Measurements from ENCODE around the gene PDE5A.

- TF ChIP-seq TEAD4 (IDR thresholded peaks at IDR 0.05; ENCODE audit: borderline replicate concordance, insufficient read depth) (no peak), EP300 (IDR thresholded peaks at IDR 0.05; ENCODE audit: borderline replicate concordance in 1 of 2, low read depth in 1 of 2, low read length in 1 of 2) (no peak), FOXM1 (IDR thresholded peaks at IDR 0.05; ENCODE audit: low read depth) (no peak), CTCF (IDR thresholded peaks at IDR 0.05) (no peak), SMC3 (IDR thresholded peaks at IDR 0.05; ENCODE audit: low read depth, low read length) (no peak), TAF1 (IDR thresholded peaks at IDR 0.05; ENCODE audit: borderline replicate concordance, low read depth, low read length) (no peak), MAX (IDR thresholded peaks at IDR 0.05; ENCODE audit: low read depth) (no peak), ELF1 (IDR thresholded peaks at IDR 0.05) (no peak), CHD2 (IDR thresholded peaks at IDR 0.05; ENCODE audit: low read length, partially characterized antibody) (no peak), REST (IDR thresholded peaks at IDR 0.05; ENCODE audit: low read depth, low read length) (no peak), YY1 (IDR thresholded peaks at IDR 0.05; ENCODE audit: low read depth) (no peak)
Observed at GRCh38 chr4:119656342-119656741, 27.7 kb upstream of the PDE5A start.

All from SK-N-SH (cell line).